Activated naive CD8-positive, alpha-beta T cell treated with anti-CD3 and anti-CD28 coated beads for 36 hours (primary cell): ENCODE measurements around the gene NRIP2. TPM values are rescaled to one million over a fixed set of nuclear protein-coding genes. Genes with fewer than 3 reads are reported as not detected.

Source experiments
- DNase-seq: peaks from one replicate; pipeline ENCODE4 v3.0.0; 2021
- H3K27ac Mint-ChIP-seq: one replicate; pipeline ENCODE4 v1.8.0; 2022; ENCODE audit warnings: mild to moderate bottlenecking, moderate library complexity, mixed read lengths
- H3K27me3 Mint-ChIP-seq: one replicate; pipeline ENCODE4 v1.8.0; 2022; ENCODE audit warnings: mild to moderate bottlenecking, mixed read lengths
- H3K36me3 Mint-ChIP-seq: one replicate; pipeline ENCODE4 v1.8.0; 2021; ENCODE audit warnings: mild to moderate bottlenecking, mixed read lengths
- H3K4me1 Mint-ChIP-seq: one replicate; pipeline ENCODE4 v1.8.0; 2021; ENCODE audit warnings: mixed read lengths
- H3K4me3 Mint-ChIP-seq: one replicate; pipeline ENCODE4 v1.8.0; 2022; ENCODE audit warnings: mild to moderate bottlenecking, moderate library complexity, mixed read lengths
- H3K9me3 Mint-ChIP-seq: one replicate; pipeline ENCODE4 v1.8.0; 2022; ENCODE audit warnings: mixed read lengths
- total RNA-seq, 2 experiments: library from RNA; stranded (reverse); gene quantifications; one replicate each; pipeline ENCODE4 v1.2.3, GENCODE V29; 2021

Gene NRIP2
- total RNA-seq, 2 experiments from 2014 or later = not detected

GRCh38 chr12:2783936-2784600 is 50.8 kb downstream of the NRIP2 start:
- Mint-ChIP-seq H3K4me3 (peak overlapping the region; percentile 66), H3K27me3 (peaks cover 11% of the 10 kb centered on the region), H3K9me3 (no peaks in the 10 kb centered on the region), H3K36me3 (no peaks in the 10 kb centered on the region), H3K27ac (no peak overlapping the region), H3K4me1 (peaks cover 11% of the 10 kb centered on the region)
- DNase-seq = peak; percentile 32

- no peak overlapping the region for H3K27ac Mint-ChIP-seq
- no peak overlapping the region for H3K4me3 Mint-ChIP-seq
- no peaks in the 10 kb centered on the region for H3K36me3 Mint-ChIP-seq
- peaks cover 11% of the 10 kb centered on the region for H3K27me3 Mint-ChIP-seq
- H3K9me3 Mint-ChIP-seq = no peaks in the 10 kb centered on the region
- no peak for DNase-seq
- peaks cover 10% of the 10 kb centered on the region for H3K4me1 Mint-ChIP-seq
These were observed 55.6 kb downstream of the NRIP2 start for GRCh38 chr12:2779281-2779680.

GRCh38 chr12:2776129-2776806 is 58.6 kb downstream of the NRIP2 start:
- Mint-ChIP-seq H3K27me3 (no peaks in the 10 kb centered on the region), H3K4me1 (no peaks in the 10 kb centered on the region), H3K36me3 (no peaks in the 10 kb centered on the region), H3K9me3 (no peaks in the 10 kb centered on the region), H3K4me3 (no peak overlapping the region), H3K27ac (no peak overlapping the region)
- DNase-seq = no peak

- Mint-ChIP-seq H3K27me3 (no peaks in the 10 kb centered on the region), H3K9me3 (no peaks in the 10 kb centered on the region), H3K4me1 (no peaks in the 10 kb centered on the region), H3K36me3 (no peaks in the 10 kb centered on the region), H3K27ac (no peak overlapping the region), H3K4me3 (no peak overlapping the region)
- no peak for DNase-seq
These were observed 59.4 kb downstream of the NRIP2 start for GRCh38 chr12:2775431-2775830.

Other genes with a start within 250 kb of the NRIP2 start
- gene FKBP4, start 40.1 kb downstream of the NRIP2 start, total RNA-seq = 100 to 1,000 TPM; 225 to 236 TPM
- gene ITFG2, start 22.4 kb downstream of the NRIP2 start, total RNA-seq = 10 to 100 TPM; 24.6 to 25.5 TPM
- gene TEX52, start 22.0 kb upstream of the NRIP2 start, total RNA-seq = not detected
- gene FOXM1, start 42.1 kb upstream of the NRIP2 start, total RNA-seq = 10 to 100 TPM; 80.5 to 86.5 TPM
- gene RHNO1, start 42.2 kb upstream of the NRIP2 start, total RNA-seq = 10 to 100 TPM; 51.4 to 65.7 TPM
- gene TULP3, start 55.9 kb upstream of the NRIP2 start, total RNA-seq = 1 to 10 TPM; 5.6 to 6.2 TPM
- 1 to 10 TPM; 3.4 to 3.7 TPM for gene TEAD4, start 124.4 kb upstream of the NRIP2 start, total RNA-seq
- gene TSPAN9, start 242.3 kb upstream of the NRIP2 start, total RNA-seq = under 1 TPM; 0.24 to 0.31 TPM